ENCODE data around the gene AQP1. TPM values are rescaled to one million over a fixed set of nuclear protein-coding genes. Genes with fewer than 3 reads are reported as not detected.

AQP1 gene
- total and polyA plus RNA-seq, 2 experiments from 2014 or later, result 0.33 to 0.54 TPM

DNA sequence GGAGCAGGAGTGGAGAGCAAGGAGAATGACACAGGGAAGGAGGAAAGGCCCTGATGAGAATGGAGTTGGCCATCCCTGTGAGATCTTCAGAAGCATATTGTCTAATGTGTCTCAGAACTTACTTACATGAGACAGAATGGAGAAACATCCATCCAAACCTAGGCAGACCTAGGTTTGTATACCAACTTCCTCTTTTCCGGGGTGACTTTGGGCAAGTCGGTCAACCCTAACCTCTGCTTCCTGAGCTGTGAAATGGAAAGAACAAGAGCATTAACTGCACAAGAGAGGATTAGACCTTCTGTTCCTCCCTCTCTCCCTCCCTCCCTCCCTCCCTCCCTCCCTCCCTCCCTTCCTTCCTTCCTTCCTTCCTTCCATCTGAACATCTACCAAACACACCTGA is 56.6 kb downstream of the AQP1 start:
- H3K4me3 ChIP-seq, result no peak overlapping the region
- no peak overlapping the region for H2AFZ ChIP-seq
- no peaks in the 10 kb centered on the region for H4K20me1 ChIP-seq (ENCODE audit: insufficient read depth)
- no peaks in the 10 kb centered on the region for H3K9me2 ChIP-seq (ENCODE audit: insufficient read depth)
- peaks cover 46% of the 10 kb centered on the region for H3K27me3 ChIP-seq (replicated peaks; ENCODE audit: insufficient read depth)
- H3K27ac ChIP-seq, result no peak overlapping the region
- TF ChIP-seq EZH2phosphoT487 (IDR thresholded peaks at IDR 0.05; ENCODE audit: insufficient read depth, low read depth), result no peak
- TF ChIP-seq EZH2 (IDR thresholded peaks at IDR 0.05; ENCODE audit: insufficient read depth, poor library complexity, severe bottlenecking), result no peak
- no peaks in the 10 kb centered on the region for H3K36me3 ChIP-seq (ENCODE audit: low read depth)
- 94% methylated on average over 2 of the region's 2 CpGs for WGBS, 2 experiments (ENCODE audit: low coverage in 1 of 2, low lambda C conversion rate in 2 of 2, missing lambda C conversion rate in 2 of 2)
- no peak overlapping the region for H3K4me2 ChIP-seq (ENCODE audit: unreplicated experiment)
- H3K79me2 ChIP-seq (ENCODE audit: insufficient read depth), result no peaks in the 10 kb centered on the region
- no peaks in the 10 kb centered on the region for H3F3A ChIP-seq (ENCODE audit: insufficient read depth)
- no peak for DNase-seq
- H3K9ac ChIP-seq, result no peak overlapping the region
- in situ Hi-C loops (cut with MboI), result no loop called here
- H3K9me3 ChIP-seq (ENCODE audit: low read depth), result no peaks in the 10 kb centered on the region
- H3K4me1 ChIP-seq (ENCODE audit: insufficient read depth), result no peaks in the 10 kb centered on the region

DNA sequence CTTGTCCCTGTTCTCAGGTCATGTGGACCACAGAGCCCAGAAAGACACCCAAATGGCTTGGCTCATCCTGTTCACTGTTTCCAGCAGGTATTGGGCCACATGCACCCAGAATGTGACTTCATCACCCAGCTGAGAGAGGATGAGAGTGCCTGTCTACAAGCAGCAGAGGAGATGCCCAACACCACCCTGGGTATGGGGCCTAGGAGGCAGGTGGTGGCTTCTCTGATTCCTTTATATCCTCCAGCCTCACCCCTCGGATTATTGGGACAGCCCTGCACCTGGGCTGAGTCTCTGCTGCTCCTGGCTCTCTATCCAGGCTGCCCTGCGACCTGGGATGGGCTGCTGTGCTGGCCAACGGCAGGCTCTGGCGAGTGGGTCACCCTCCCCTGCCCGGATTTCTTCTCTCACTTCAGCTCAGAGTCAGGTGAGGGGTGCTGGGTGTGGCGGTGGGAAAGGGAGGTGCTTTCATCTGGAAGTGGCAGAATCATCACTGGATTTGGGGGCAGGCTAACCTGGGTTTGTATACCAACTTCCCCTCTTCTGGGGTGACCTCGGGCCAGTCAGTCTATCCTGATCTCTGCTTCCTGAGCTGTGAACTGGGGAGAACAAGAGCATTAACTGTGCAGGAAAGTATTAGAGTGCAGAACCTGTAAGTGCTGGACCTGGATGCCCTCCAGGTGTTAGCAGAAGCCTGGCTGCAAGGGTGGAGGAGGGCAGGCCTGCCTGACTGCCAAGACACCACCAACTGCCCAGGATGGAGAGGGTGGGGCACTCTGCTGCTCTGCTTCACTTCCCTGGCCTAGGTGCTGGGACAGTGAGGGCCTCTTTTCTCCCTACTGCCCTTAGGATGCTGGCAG is 57.3 kb downstream of the AQP1 start:
- in situ Hi-C loops (cut with MboI), result no loop called here
- H3K27me3 ChIP-seq (replicated peaks; ENCODE audit: insufficient read depth), result peaks cover 51% of the 10 kb centered on the region

DNA sequence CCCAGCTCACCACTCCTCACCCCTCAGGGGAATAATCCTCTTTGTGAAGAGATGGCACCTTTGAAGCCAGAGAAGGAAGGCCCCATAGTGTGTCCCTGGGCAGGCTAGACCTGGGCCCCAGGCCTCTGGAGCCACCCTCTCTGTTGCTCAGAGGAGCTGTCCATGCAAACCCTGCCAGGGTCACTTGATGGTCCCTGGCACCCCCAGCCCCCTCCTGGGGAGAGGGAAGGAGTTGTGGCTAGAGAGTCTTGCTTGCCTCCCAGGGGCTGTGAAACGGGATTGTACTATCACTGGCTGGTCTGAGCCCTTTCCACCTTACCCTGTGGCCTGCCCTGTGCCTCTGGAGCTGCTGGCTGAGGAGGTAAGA is 57.9 kb downstream of the AQP1 start:
- in situ Hi-C loops (cut with MboI), result no loop called here
- H3K4me1 ChIP-seq (ENCODE audit: insufficient read depth), result no peaks in the 10 kb centered on the region
- no peaks in the 10 kb centered on the region for H4K20me1 ChIP-seq (ENCODE audit: insufficient read depth)
- H2AFZ ChIP-seq, result no peak overlapping the region
- DNase-seq, result no peak
- no peaks in the 10 kb centered on the region for H3F3A ChIP-seq (ENCODE audit: insufficient read depth)
- H3K4me2 ChIP-seq (ENCODE audit: unreplicated experiment), result no peak overlapping the region
- H3K9ac ChIP-seq, result no peak overlapping the region
- H3K36me3 ChIP-seq (ENCODE audit: low read depth), result no peaks in the 10 kb centered on the region
- H3K4me3 ChIP-seq, result no peak overlapping the region
- TF ChIP-seq EZH2phosphoT487 (IDR thresholded peaks at IDR 0.05; ENCODE audit: insufficient read depth, low read depth) (no peak), EZH2 (IDR thresholded peaks at IDR 0.05; ENCODE audit: insufficient read depth, poor library complexity, severe bottlenecking) (no peak)
- whole genome bisulfite sequencing, 2 experiments (ENCODE audit: low coverage in 1 of 2, low lambda C conversion rate in 2 of 2, missing lambda C conversion rate in 2 of 2), result 14 to 54% methylated on average over 1 of the region's 1 CpG
- no peaks in the 10 kb centered on the region for H3K79me2 ChIP-seq (ENCODE audit: insufficient read depth)
- no peaks in the 10 kb centered on the region for H3K9me2 ChIP-seq (ENCODE audit: insufficient read depth)
- no peak overlapping the region for H3K27ac ChIP-seq
- H3K9me3 ChIP-seq (ENCODE audit: low read depth), result no peaks in the 10 kb centered on the region
- H3K27me3 ChIP-seq (replicated peaks; ENCODE audit: insufficient read depth), result peaks cover 56% of the 10 kb centered on the region

More for the DNA sequence above, 57.3 kb downstream of the AQP1 start:
- no peak overlapping the region for H3K27ac ChIP-seq
- H3K4me3 ChIP-seq, result no peak overlapping the region
- H3K9me3 ChIP-seq (ENCODE audit: low read depth), result no peaks in the 10 kb centered on the region
- H3K9ac ChIP-seq, result no peak overlapping the region
- 52 to 57% methylated on average over 7 of the region's 7 CpGs for WGBS, 2 experiments (ENCODE audit: low coverage in 1 of 2, low lambda C conversion rate in 2 of 2, missing lambda C conversion rate in 2 of 2)
- no peak for DNase-seq
- no peak overlapping the region for H2AFZ ChIP-seq
- no peaks in the 10 kb centered on the region for H3K9me2 ChIP-seq (ENCODE audit: insufficient read depth)
- no peaks in the 10 kb centered on the region for H4K20me1 ChIP-seq (ENCODE audit: insufficient read depth)
- no peak overlapping the region for H3K4me2 ChIP-seq (ENCODE audit: unreplicated experiment)
- H3K79me2 ChIP-seq (ENCODE audit: insufficient read depth), result no peaks in the 10 kb centered on the region
- no peaks in the 10 kb centered on the region for H3K36me3 ChIP-seq (ENCODE audit: low read depth)
- TF ChIP-seq EZH2phosphoT487 (IDR thresholded peaks at IDR 0.05; ENCODE audit: insufficient read depth, low read depth) (no peak), EZH2 (IDR thresholded peaks at IDR 0.05; ENCODE audit: insufficient read depth, poor library complexity, severe bottlenecking) (no peak)
- no peaks in the 10 kb centered on the region for H3F3A ChIP-seq (ENCODE audit: insufficient read depth)
- H3K4me1 ChIP-seq (ENCODE audit: insufficient read depth), result no peaks in the 10 kb centered on the region

DNA sequence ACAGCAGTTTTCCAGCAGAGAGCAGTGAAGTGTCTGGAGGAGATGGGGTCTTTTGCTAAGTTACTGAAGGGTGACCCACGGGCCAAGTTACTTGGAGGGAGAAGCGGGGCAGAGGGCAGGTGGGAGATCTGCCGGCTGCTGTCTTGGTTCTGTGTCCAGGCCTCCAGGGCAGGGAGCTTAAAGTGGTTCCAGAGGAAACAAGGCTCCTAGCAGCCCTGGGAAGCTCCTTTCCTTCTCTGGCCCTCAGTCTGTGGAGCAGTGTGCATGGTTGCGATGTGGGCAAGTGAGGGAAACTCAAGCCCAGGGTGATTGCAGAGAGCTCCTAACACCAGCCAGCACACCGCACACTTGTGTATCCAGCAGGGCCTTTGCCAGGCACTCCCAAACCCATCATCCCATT is 58.4 kb downstream of the AQP1 start:
- no peak overlapping the region for H2AFZ ChIP-seq
- WGBS, 2 experiments (ENCODE audit: low coverage in 1 of 2, low lambda C conversion rate in 2 of 2, missing lambda C conversion rate in 2 of 2), result 82 to 86% methylated on average over 5 of the region's 5 CpGs

More for the DNA sequence above, 58.4 kb downstream of the AQP1 start:
- Histone ChIP-seq H3K27me3 (replicated peaks; ENCODE audit: insufficient read depth) (peaks cover 53% of the 10 kb centered on the region), H3F3A (ENCODE audit: insufficient read depth) (no peaks in the 10 kb centered on the region), H3K79me2 (ENCODE audit: insufficient read depth) (no peaks in the 10 kb centered on the region), H3K4me3 (no peak overlapping the region), H3K9ac (no peak overlapping the region), H3K4me1 (ENCODE audit: insufficient read depth) (no peaks in the 10 kb centered on the region), H3K27ac (no peak overlapping the region), H3K9me2 (ENCODE audit: insufficient read depth) (no peaks in the 10 kb centered on the region), H4K20me1 (ENCODE audit: insufficient read depth) (no peaks in the 10 kb centered on the region), H3K9me3 (ENCODE audit: low read depth) (no peaks in the 10 kb centered on the region), H3K4me2 (ENCODE audit: unreplicated experiment) (no peak overlapping the region), H3K36me3 (ENCODE audit: low read depth) (no peaks in the 10 kb centered on the region)
- in situ Hi-C loops (cut with MboI), result no loop called here
- DNase-seq, result no peak
- no peak for TF ChIP-seq EZH2 (IDR thresholded peaks at IDR 0.05; ENCODE audit: insufficient read depth, poor library complexity, severe bottlenecking)
- no peak for TF ChIP-seq EZH2phosphoT487 (IDR thresholded peaks at IDR 0.05; ENCODE audit: insufficient read depth, low read depth)
